ENCODE results near the gene RNF144A.
"Not testable (repeated sequence)": the region's sequence is repeated elsewhere in the genome, so short reads cannot be mapped to it uniquely, and the experiment has no call there.

Gene RNF144A

GRCh38 chr2:6930923-6931647, 13.9 kb downstream of the RNF144A start:
- no peak for DNase-seq

- DNase-seq: no peak
Observed at GRCh38 chr2:6931753-6932152, 14.5 kb downstream of the RNF144A start.

GRCh38 chr2:6932206-6932605, 15.0 kb downstream of the RNF144A start:
- DNase-seq: no peak

- no peak for DNase-seq
Observed at GRCh38 chr2:6932828-6933227, 15.6 kb downstream of the RNF144A start.

- DNase-seq: no peak
Observed at GRCh38 chr2:6933911-6934310, 16.7 kb downstream of the RNF144A start.

- no peak for DNase-seq
Observed at GRCh38 chr2:6934345-6934744, 17.1 kb downstream of the RNF144A start.

GRCh38 chr2:6934758-6935651, 17.8 kb downstream of the RNF144A start:
- DNase-seq: no peak

GRCh38 chr2:6935652-6936020, 18.4 kb downstream of the RNF144A start:
- DNase-seq: not testable (repeated sequence)

GRCh38 chr2:6937157-6937556, 19.9 kb downstream of the RNF144A start:
- no peak for DNase-seq

GRCh38 chr2:6937582-6937981, 20.4 kb downstream of the RNF144A start:
- DNase-seq: no peak

GRCh38 chr2:6939071-6939470, 21.9 kb downstream of the RNF144A start:
- no peak for DNase-seq

GRCh38 chr2:6940820-6941219, 23.6 kb downstream of the RNF144A start:
- DNase-seq: no peak

- DNase-seq: no peak
Observed at GRCh38 chr2:6941299-6942046, 24.3 kb downstream of the RNF144A start.

GRCh38 chr2:6942848-6943247, 25.6 kb downstream of the RNF144A start:
- no peak for DNase-seq

GRCh38 chr2:6943523-6943922, 26.3 kb downstream of the RNF144A start:
- no peak for DNase-seq

GRCh38 chr2:6943971-6944370, 26.8 kb downstream of the RNF144A start:
- no peak for DNase-seq

- DNase-seq: no peak
Observed at GRCh38 chr2:6944555-6944954, 27.3 kb downstream of the RNF144A start.

- no peak for DNase-seq
Observed at GRCh38 chr2:6945087-6945813, 28.0 kb downstream of the RNF144A start.

GRCh38 chr2:6945821-6946220, 28.6 kb downstream of the RNF144A start:
- DNase-seq: no peak

- DNase-seq: no peak
Observed at GRCh38 chr2:6946722-6947121, 29.5 kb downstream of the RNF144A start.

GRCh38 chr2:6947929-6948676, 30.9 kb downstream of the RNF144A start:
- no peak for DNase-seq

Measured in NCI-H187 (cell line).